HepG2 (cell line): ENCODE data around the gene CYP19A1. TPM values are rescaled to one million over a fixed set of nuclear protein-coding genes. Genes with fewer than 3 reads are reported as not detected.

ENCODE experiments used
- CERS6 ChIP-seq: sonication (generic); formaldehyde crosslinking; IDR thresholded peaks from 2 replicates; pipeline ENCODE4 v1.5.0; 2020; ENCODE audit warnings: missing genetic modification reagents
- EHMT2 ChIP-seq: fragments of 200-600 bp; sonication (generic); IDR thresholded peaks from 2 replicates; pipeline ENCODE4 v1.7.0; 2017; ENCODE audit warnings: antibody characterized with exemption, low read depth, low read length, borderline replicate concordance
- EP300 ChIP-seq, 3 experiments: sonication (generic) in 1 of 3; formaldehyde crosslinking in 1 of 3; IDR thresholded peaks; 2 replicates each; pipeline versions ENCODE4 v1.5.1 to v1.6.1; 2011 to 2020; ENCODE audit warnings: low read depth in 2 of 3, low read length in 2 of 3, borderline replicate concordance in 1 of 3, improper control_type of control experiment in 1 of 3, mild to moderate bottlenecking in 1 of 3, missing genetic modification reagents in 1 of 3, moderate library complexity in 1 of 3
- MAX ChIP-seq: IDR thresholded peaks from 2 replicates; pipeline ENCODE4 v1.6.1; 2012; ENCODE audit warnings: inconsistent platforms
- MED1 ChIP-seq: sonication (generic); formaldehyde crosslinking; IDR thresholded peaks from 2 replicates; pipeline ENCODE4 v1.4.0; 2020; ENCODE audit warnings: missing genetic modification reagents
- MXI1 ChIP-seq: IDR thresholded peaks from 3 replicates; pipeline ENCODE4 v1.6.1; 2012; ENCODE audit warnings: low read depth, low read length, inconsistent platforms, borderline replicate concordance
- NFKB2 ChIP-seq: sonication (generic); formaldehyde crosslinking; IDR thresholded peaks from 2 replicates; pipeline ENCODE4 v1.4.0; 2020; ENCODE audit warnings: missing genetic modification reagents, borderline replicate concordance
- NFKBIZ ChIP-seq: IDR thresholded peaks from 2 replicates; pipeline ENCODE4 v1.6.1; 2018; ENCODE audit warnings: missing genetic modification reagents, missing compliant biosample characterization
- PREB ChIP-seq: sonication (generic); formaldehyde crosslinking; IDR thresholded peaks from 2 replicates; pipeline ENCODE4 v1.4.0; 2020; ENCODE audit warnings: missing genetic modification reagents
- REPIN1 ChIP-seq: sonication (generic); formaldehyde crosslinking; IDR thresholded peaks from 2 replicates; pipeline ENCODE4 v1.8.0; 2022; ENCODE audit warnings: missing genetic modification reagents, low read depth, mild to moderate bottlenecking, borderline replicate concordance
- SP4 ChIP-seq: sonication (generic); formaldehyde crosslinking; IDR thresholded peaks from 2 replicates; pipeline ENCODE4 v1.8.1; 2023; ENCODE audit warnings: mild to moderate bottlenecking, missing genetic modification reagents
- TEAD3 ChIP-seq: optimal IDR thresholded peaks from 2 replicates; pipeline ENCODE3; 2016; ENCODE audit warnings: borderline replicate concordance
- THAP9 ChIP-seq: sonication (generic); formaldehyde crosslinking; IDR thresholded peaks from 2 replicates; pipeline ENCODE4; 2020; ENCODE audit warnings: missing genetic modification reagents, mild to moderate bottlenecking, borderline replicate concordance
- ZBTB7A ChIP-seq: sonication (generic); formaldehyde crosslinking; IDR thresholded peaks from 2 replicates; pipeline ENCODE4 v1.8.0; 2022; ENCODE audit warnings: mild to moderate bottlenecking, missing genetic modification reagents
- ZNF138 ChIP-seq: sonication (generic); formaldehyde crosslinking; IDR thresholded peaks from 2 replicates; pipeline ENCODE4 v1.5.0; 2020; ENCODE audit warnings: mild to moderate bottlenecking, low read depth, missing genetic modification reagents
- ZNF317 ChIP-seq: sonication (generic); formaldehyde crosslinking; IDR thresholded peaks from 2 replicates; pipeline ENCODE4 v1.5.0; 2020; ENCODE audit warnings: mild to moderate bottlenecking, missing genetic modification reagents
- ZNF383 ChIP-seq: sonication (generic); formaldehyde crosslinking; IDR thresholded peaks from 2 replicates; pipeline ENCODE4 v1.4.0; 2020; ENCODE audit warnings: missing genetic modification reagents, mild to moderate bottlenecking, borderline replicate concordance
- ZNF441 ChIP-seq: sonication (generic); formaldehyde crosslinking; IDR thresholded peaks from 2 replicates; pipeline ENCODE4 v1.7.0; 2021; ENCODE audit warnings: missing genetic modification reagents, borderline replicate concordance
- ZNF652 ChIP-seq: IDR thresholded peaks from 2 replicates; pipeline ENCODE4 v1.6.1; 2016; ENCODE audit warnings: low read depth, borderline replicate concordance
- ZNF792 ChIP-seq: IDR thresholded peaks from 2 replicates; pipeline ENCODE4 v1.6.1; 2016
- polyA plus RNA-seq, 8 experiments: library from polyadenylated mRNA; depleted of rRNA in 3 of 8; stranded (reverse) in 7 of 8; unstranded in 1 of 8; fragments of >200 nt; fragmentation: Illumina TruSeq in 4 of 8; extraction: Trizol in 4 of 8; gene quantifications; 2 replicates each; pipeline versions ENCODE4 v1.2.1 to v1.2.3, GENCODE V29; 2011 to 2016; ENCODE audit warnings: low read depth in 4 of 8, missing spikeins in 1 of 8, mixed read lengths in 1 of 8; ENCODE audit not compliant: insufficient read depth in 1 of 8
- total RNA-seq, 5 experiments: library from RNA; depleted of rRNA; stranded (reverse); fragments of >200 nt; fragmentation: Illumina TruSeq; extraction: Trizol; gene quantifications; 2 replicates each; pipeline ENCODE4 v1.2.3, GENCODE V29; 2016; ENCODE audit warnings: low read depth in 1 of 5
- TF ChIP-seq, protein P1 (sequence below): sonication (generic); formaldehyde crosslinking; IDR thresholded peaks from 2 replicates; pipeline ENCODE4 v1.4.0; 2020; ENCODE audit warnings: missing genetic modification reagents, borderline replicate concordance
- TF ChIP-seq, protein P2 (sequence below): sonication (generic); formaldehyde crosslinking; conservative IDR thresholded peaks from 2 replicates; pipeline ENCODE4 v1.8.0; 2022; ENCODE audit warnings: low read depth, missing genetic modification reagents

CYP19A1 gene
- total and polyA plus RNA-seq, 2 of the 13 experiments (the other 11 are each of a cell fraction or from before 2014, with no cell fraction given) = 10.9 to 23.0 TPM

GRCh38 chr15:51311510-51311909 is 26.9 kb downstream of the CYP19A1 start (continued):
- TF ChIP-seq MAX (peak; percentile 38; the same call in 1 of the 2 replicates), EHMT2 (no peak), REPIN1 (CRISPR knock-in tag) (no peak), ZNF652 (CRISPR knock-in tag) (no peak), ZBTB7A (CRISPR knock-in tag) (no peak), NFKBIZ (no peak), MXI1 (peak; percentile 9; the same call in 1 of the 3 replicates), ZNF792 (CRISPR knock-in tag) (no peak), TEAD3 (CRISPR knock-in tag) (no peak), ZNF138 (CRISPR knock-in tag) (no peak), NFKB2 (CRISPR knock-in tag) (no peak), THAP9 (CRISPR knock-in tag) (no peak), EP300 (IDR thresholded peaks at IDR 0.05; ENCODE audit: low read depth in 2 of 2, low read length in 2 of 2) (0 out of 4 replicates have a peak, but pooled peaks of 1 of the 2 experiments have one; percentile 12), EP300 (CRISPR knock-in tag; IDR thresholded peaks at IDR 0.05; ENCODE audit: borderline replicate concordance) (no peak), ZNF383 (CRISPR knock-in tag) (no peak), MED1 (CRISPR knock-in tag) (0 out of 2 replicates have a peak, but pooled peaks have one; percentile 42), SP4 (no peak), ZNF317 (CRISPR knock-in tag) (0 out of 2 replicates have a peak, but pooled peaks have one; percentile 7), ZNF441 (CRISPR knock-in tag) (no peak), CERS6 (CRISPR knock-in tag) (no peak), PREB (CRISPR knock-in tag) (no peak)
- TF ChIP-seq, protein P1, sequence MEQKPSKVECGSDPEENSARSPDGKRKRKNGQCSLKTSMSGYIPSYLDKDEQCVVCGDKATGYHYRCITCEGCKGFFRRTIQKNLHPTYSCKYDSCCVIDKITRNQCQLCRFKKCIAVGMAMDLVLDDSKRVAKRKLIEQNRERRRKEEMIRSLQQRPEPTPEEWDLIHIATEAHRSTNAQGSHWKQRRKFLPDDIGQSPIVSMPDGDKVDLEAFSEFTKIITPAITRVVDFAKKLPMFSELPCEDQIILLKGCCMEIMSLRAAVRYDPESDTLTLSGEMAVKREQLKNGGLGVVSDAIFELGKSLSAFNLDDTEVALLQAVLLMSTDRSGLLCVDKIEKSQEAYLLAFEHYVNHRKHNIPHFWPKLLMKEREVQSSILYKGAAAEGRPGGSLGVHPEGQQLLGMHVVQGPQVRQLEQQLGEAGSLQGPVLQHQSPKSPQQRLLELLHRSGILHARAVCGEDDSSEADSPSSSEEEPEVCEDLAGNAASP (CRISPR knock-in tag) = no peak
- TF ChIP-seq, protein P2, sequence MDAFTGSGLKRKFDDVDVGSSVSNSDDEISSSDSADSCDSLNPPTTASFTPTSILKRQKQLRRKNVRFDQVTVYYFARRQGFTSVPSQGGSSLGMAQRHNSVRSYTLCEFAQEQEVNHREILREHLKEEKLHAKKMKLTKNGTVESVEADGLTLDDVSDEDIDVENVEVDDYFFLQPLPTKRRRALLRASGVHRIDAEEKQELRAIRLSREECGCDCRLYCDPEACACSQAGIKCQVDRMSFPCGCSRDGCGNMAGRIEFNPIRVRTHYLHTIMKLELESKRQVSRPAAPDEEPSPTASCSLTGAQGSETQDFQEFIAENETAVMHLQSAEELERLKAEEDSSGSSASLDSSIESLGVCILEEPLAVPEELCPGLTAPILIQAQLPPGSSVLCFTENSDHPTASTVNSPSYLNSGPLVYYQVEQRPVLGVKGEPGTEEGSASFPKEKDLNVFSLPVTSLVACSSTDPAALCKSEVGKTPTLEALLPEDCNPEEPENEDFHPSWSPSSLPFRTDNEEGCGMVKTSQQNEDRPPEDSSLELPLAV (CRISPR knock-in tag) = no peak
